CD4-positive, CD25-positive, alpha-beta regulatory T cell (primary cell): ENCODE data around the gene FXYD6. TPM values are rescaled to one million over a fixed set of nuclear protein-coding genes. Genes with fewer than 3 reads are reported as not detected.
A peak's percentile ranks its signal among the peaks of the same experiment; 100 is the strongest.

ENCODE experiments used
- ATAC-seq, 2 donors: fragments of 150-1000 bp; cut with Tn5 transposase; one replicate each; pipeline ENCODE4 v1.10.0; 2021; ENCODE audit warnings: low read depth in 2 of 2, moderate number of reproducible peaks in 2 of 2, moderate library complexity in 1 of 2
- DNase-seq, 3 donors: peaks; one replicate each; pipeline versions ENCODE4 v3.0.0 to v3.0.0-alpha.2; 2012 to 2022; ENCODE audit warnings: mixed read lengths in 1 of 3
- H3K27ac ChIP-seq: one replicate; pipeline ENCODE4 v1.7.0; 2013; ENCODE audit warnings: mild to moderate bottlenecking, low read length; ENCODE audit not compliant: insufficient read depth, poor library complexity, severe bottlenecking
- H3K27me3 ChIP-seq: one replicate; pipeline ENCODE4 v1.7.0; 2013; ENCODE audit warnings: low read length; ENCODE audit not compliant: control insufficient read depth, insufficient read depth
- H3K36me3 ChIP-seq: one replicate; pipeline ENCODE4 v1.7.0; 2013; ENCODE audit warnings: mild to moderate bottlenecking, low read length, moderate library complexity; ENCODE audit not compliant: control insufficient read depth, insufficient read depth
- H3K4me1 ChIP-seq: 2 replicates; pipeline ENCODE4 v1.7.0; 2013; ENCODE audit warnings: mild to moderate bottlenecking, low read length; ENCODE audit not compliant: insufficient read depth, control insufficient read depth, poor library complexity, severe bottlenecking
- H3K4me3 ChIP-seq: one replicate; pipeline ENCODE4 v1.7.0; 2013; ENCODE audit warnings: low read depth, mild to moderate bottlenecking, low read length, moderate library complexity
- H3K9me3 ChIP-seq, 2 experiments: 1 replicate in 1 of 2; 2 replicates in 1 of 2; pipeline ENCODE4 v1.7.0; 2013; ENCODE audit warnings: low read length in 2 of 2, mild to moderate bottlenecking in 1 of 2, moderate library complexity in 1 of 2; ENCODE audit not compliant: control insufficient read depth in 2 of 2
- H3K27ac Mint-ChIP-seq, 3 donors: one replicate each; pipeline ENCODE4 v1.8.0; 2020 to 2022; ENCODE audit warnings: mild to moderate bottlenecking in 3 of 3, mixed read lengths in 3 of 3, moderate library complexity in 2 of 3
- H3K27me3 Mint-ChIP-seq: one replicate; pipeline ENCODE4 v1.8.0; 2022; ENCODE audit warnings: mild to moderate bottlenecking, mixed read lengths
- H3K36me3 Mint-ChIP-seq: one replicate; pipeline ENCODE4 v1.8.0; 2020; ENCODE audit warnings: mixed read lengths
- H3K4me1 Mint-ChIP-seq, 4 donors: one replicate each; pipeline ENCODE4 v1.8.0; 2020 to 2022; ENCODE audit warnings: mixed read lengths in 4 of 4, mild to moderate bottlenecking in 1 of 4
- H3K4me3 Mint-ChIP-seq, 4 donors: one replicate each; pipeline ENCODE4 v1.8.0; 2020 to 2022; ENCODE audit warnings: mild to moderate bottlenecking in 4 of 4, mixed read lengths in 4 of 4, moderate library complexity in 3 of 4
- H3K9me3 Mint-ChIP-seq, 7 donors: one replicate each; pipeline ENCODE4 v1.8.0; 2020 to 2022; ENCODE audit warnings: mixed read lengths in 7 of 7, mild to moderate bottlenecking in 3 of 7, moderate library complexity in 2 of 7
- polyA plus RNA-seq, 4 donors: library from polyadenylated mRNA; unstranded; fragments of 300-500 nt; fragmentation: Illumina TruSeq; gene quantifications; one replicate each; pipeline ENCODE4 v1.2.3, GENCODE V29; 2021
- total RNA-seq: library from RNA; stranded (reverse); gene quantifications from one replicate; pipeline ENCODE4 v1.2.3, GENCODE V29; 2022

Gene FXYD6
- total and polyA plus RNA-seq, 5 donors from 2014 or later: not detected

DNA sequence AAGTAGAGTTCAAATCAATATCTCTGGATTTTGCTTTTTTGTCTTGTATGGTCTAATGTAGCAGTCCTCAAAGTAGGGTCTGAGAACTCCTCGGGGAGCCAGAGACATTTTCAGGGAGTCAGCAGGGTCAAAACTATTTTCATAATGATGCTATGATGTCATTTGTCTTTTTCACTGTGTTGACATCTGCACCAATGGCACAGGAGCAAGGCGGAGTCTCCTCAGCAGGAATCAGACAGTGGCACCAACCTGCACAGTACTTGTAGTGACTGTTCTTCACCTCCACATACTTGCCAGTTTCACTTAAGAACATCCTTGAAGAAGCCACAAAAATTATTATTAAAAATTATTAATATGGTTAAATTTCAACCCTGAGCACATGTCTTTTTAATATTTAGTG, 14.9 kb upstream of the FXYD6 start:
- Mint-ChIP-seq H3K9me3 (peaks cover 0 to 14% (median 7%) of the 10 kb centered on the region in 7 donors), H3K36me3 (no peaks in the 10 kb centered on the region), H3K4me3 (no peak overlapping the region), H3K4me1 (peaks cover 0 to 5% (median 0%) of the 10 kb centered on the region in 4 donors), H3K27ac (no peak overlapping the region), H3K27me3 (peaks cover 49% of the 10 kb centered on the region)
- no peak for ATAC-seq
- no peaks in the 10 kb centered on the region for H3K4me1 ChIP-seq
- H3K27me3 ChIP-seq: peaks cover 3% of the 10 kb centered on the region
- no peak overlapping the region for H3K4me3 ChIP-seq
- DNase-seq: no peak
- no peaks in the 10 kb centered on the region for H3K36me3 ChIP-seq
- H3K9me3 ChIP-seq: no peaks in the 10 kb centered on the region
- H3K27ac ChIP-seq: no peak overlapping the region

DNA sequence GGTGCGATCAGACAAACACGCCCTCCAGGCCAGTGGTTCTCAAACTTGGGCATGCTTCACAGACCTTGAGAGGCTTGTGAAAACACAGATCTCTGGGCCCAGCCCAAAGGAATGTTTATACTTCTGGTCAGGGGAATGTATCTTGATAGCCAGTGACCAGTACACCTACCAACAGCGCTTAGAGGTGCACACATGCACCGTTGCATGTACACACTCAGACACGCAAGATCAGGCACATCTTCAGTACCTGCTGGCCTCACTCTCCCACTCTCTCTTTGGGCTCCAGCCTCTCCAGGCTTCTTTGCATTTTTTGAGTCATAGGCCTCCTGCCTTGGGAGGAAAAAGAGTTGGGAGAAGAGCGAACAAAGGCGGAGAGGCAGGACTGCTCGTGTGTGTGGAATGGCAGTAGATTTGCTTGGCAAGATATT, 11.7 kb upstream of the FXYD6 start:
- H3K36me3 Mint-ChIP-seq: no peaks in the 10 kb centered on the region
- H3K27ac Mint-ChIP-seq: no peak overlapping the region
- DNase-seq: no peak
- peaks cover 44% of the 10 kb centered on the region for H3K27me3 Mint-ChIP-seq
- Histone ChIP-seq H3K36me3 (no peaks in the 10 kb centered on the region), H3K9me3 (no peaks in the 10 kb centered on the region), H3K4me3 (no peak overlapping the region), H3K27me3 (no peaks in the 10 kb centered on the region), H3K4me1 (no peaks in the 10 kb centered on the region), H3K27ac (no peak overlapping the region)
- peaks cover 0 to 5% (median 0%) of the 10 kb centered on the region in 4 donors for H3K4me1 Mint-ChIP-seq
- ATAC-seq: no peak
- H3K9me3 Mint-ChIP-seq: peaks cover 0 to 14% (median 6%) of the 10 kb centered on the region in 7 donors
- H3K4me3 Mint-ChIP-seq: no peak overlapping the region

DNA sequence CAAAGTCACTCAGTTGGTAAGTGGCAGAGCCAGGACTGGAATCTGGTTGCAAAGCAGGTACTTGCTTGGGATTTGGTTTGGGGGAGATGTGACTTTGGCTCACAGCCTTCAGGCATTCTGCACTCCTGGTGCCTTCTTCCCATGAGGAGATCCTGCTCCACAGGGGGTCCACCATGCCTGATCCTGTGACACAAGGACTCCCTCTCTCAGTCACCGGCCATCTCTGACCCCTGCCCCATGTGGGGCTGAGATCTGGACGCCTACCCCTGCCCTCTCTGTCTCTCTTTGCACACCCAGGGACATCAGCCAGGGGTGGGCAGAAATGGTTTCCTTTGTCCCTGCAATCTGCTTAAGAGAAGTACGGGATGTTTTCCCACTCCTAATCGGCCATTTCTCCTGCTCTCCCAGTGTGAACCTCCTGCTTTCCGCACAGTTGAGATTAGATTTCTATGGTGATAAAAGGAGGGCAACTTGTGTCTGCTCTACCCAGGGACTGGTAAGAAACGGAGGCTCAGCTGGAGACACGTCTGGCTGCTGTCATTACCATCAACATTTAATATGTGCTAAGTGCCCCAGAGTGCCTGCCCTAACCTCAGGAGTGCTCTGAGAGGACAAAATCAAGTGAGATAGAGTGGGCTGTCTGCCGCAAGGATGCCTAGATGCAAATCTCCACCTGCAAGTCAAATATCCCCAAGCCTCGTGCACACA, 11.1 kb upstream of the FXYD6 start:
- peaks cover 39% of the 10 kb centered on the region for H3K27me3 Mint-ChIP-seq
- peaks cover 0 to 11% (median 2%) of the 10 kb centered on the region in 7 donors for H3K9me3 Mint-ChIP-seq
- ATAC-seq: no peak
- H3K27ac Mint-ChIP-seq: no peak overlapping the region
- H3K4me1 Mint-ChIP-seq: peaks cover 0 to under 1% (median 0%) of the 10 kb centered on the region in 4 donors
- DNase-seq: no peak
- no peaks in the 10 kb centered on the region for H3K36me3 ChIP-seq
- no peak overlapping the region for H3K4me3 ChIP-seq
- no peaks in the 10 kb centered on the region for H3K9me3 ChIP-seq
- H3K4me1 ChIP-seq: no peaks in the 10 kb centered on the region
- H3K27ac ChIP-seq: no peak overlapping the region
- H3K36me3 Mint-ChIP-seq: no peaks in the 10 kb centered on the region
- no peak overlapping the region for H3K4me3 Mint-ChIP-seq
- H3K27me3 ChIP-seq: no peaks in the 10 kb centered on the region

DNA sequence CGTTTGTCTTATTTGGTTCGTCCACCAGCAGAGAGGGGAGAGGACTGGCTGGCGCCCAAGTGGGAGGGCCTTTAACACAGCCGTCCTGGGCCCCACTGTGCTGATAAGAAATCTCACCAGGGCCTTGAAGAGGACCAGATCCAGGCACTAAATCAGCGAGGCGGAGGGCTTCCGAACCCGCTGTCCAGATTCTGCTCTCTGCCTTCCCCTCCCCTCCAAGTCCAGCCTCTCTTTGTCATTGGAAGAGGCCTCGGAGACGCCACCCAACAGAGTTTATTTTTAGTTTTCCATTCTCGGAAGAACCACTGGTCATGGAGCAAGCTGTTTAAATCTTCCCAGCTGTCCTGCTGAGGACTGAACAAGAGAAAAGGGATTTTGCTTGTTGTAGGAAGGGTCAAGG, 9.3 kb upstream of the FXYD6 start:
- Histone ChIP-seq H3K27me3 (peaks cover 5% of the 10 kb centered on the region), H3K9me3 (no peaks in the 10 kb centered on the region), H3K4me3 (no peak overlapping the region), H3K36me3 (no peaks in the 10 kb centered on the region), H3K4me1 (no peaks in the 10 kb centered on the region), H3K27ac (no peak overlapping the region)
- ATAC-seq (no peak), DNase-seq (no peak)
- Mint-ChIP-seq H3K9me3 (peaks cover 0 to 6% (median 2%) of the 10 kb centered on the region in 7 donors), H3K27me3 (peaks cover 50% of the 10 kb centered on the region), H3K4me3 (no peak overlapping the region), H3K27ac (no peak overlapping the region), H3K4me1 (no peaks in the 10 kb centered on the region), H3K36me3 (no peaks in the 10 kb centered on the region)

DNA sequence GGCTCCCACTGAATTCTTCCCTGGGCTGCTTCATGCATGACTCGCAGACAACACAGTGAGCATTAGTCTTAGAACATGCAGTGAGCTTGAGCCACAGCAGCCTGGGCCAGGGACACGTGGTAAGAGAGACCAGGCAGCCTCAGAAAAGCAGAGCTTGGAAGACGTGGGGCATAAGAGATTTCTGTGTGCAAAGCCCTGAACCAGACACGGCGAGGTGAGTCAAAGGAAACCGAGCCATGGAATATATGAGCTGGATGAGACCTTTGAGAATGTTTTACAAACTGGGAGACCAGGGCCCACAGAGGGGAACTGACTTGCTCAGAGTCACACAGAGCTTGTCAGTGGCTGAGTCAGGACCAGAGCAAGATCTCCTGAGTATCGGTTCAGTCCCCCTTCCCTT, 8.5 kb upstream of the FXYD6 start:
- H3K9me3 ChIP-seq: no peaks in the 10 kb centered on the region
- H3K27me3 ChIP-seq: peaks cover 5% of the 10 kb centered on the region
- H3K36me3 ChIP-seq: no peaks in the 10 kb centered on the region
- H3K4me1 Mint-ChIP-seq: no peaks in the 10 kb centered on the region
- H3K27ac ChIP-seq: no peak overlapping the region
- no peak overlapping the region for H3K4me3 Mint-ChIP-seq
- DNase-seq (no peak), ATAC-seq (no peak)
- H3K4me3 ChIP-seq: no peak overlapping the region
- H3K27me3 Mint-ChIP-seq: peaks cover 58% of the 10 kb centered on the region
- H3K27ac Mint-ChIP-seq: no peak overlapping the region
- H3K9me3 Mint-ChIP-seq: peaks cover 0 to 5% (median 2%) of the 10 kb centered on the region in 7 donors
- no peaks in the 10 kb centered on the region for H3K36me3 Mint-ChIP-seq
- no peaks in the 10 kb centered on the region for H3K4me1 ChIP-seq

DNA sequence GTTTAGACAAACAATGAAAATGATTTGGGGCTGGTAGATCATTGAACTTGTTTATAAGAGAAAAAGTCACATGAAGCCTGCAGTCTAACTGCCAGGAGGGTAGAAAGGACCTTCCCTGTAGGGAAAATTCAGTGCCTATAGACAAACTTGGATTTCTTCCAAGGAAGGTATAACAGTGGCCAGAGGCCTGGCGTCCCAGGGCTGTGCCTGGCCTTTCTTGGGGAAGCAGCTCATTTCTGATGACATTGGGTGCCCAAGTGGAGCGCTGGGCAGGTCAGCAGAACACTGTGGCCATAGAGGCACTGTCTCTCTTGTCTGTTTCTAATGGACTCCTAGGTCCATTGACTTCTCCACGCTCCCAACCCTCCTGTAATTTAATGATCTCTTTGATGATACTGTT, 6.6 kb upstream of the FXYD6 start:
- H3K36me3 Mint-ChIP-seq: no peaks in the 10 kb centered on the region

DNA sequence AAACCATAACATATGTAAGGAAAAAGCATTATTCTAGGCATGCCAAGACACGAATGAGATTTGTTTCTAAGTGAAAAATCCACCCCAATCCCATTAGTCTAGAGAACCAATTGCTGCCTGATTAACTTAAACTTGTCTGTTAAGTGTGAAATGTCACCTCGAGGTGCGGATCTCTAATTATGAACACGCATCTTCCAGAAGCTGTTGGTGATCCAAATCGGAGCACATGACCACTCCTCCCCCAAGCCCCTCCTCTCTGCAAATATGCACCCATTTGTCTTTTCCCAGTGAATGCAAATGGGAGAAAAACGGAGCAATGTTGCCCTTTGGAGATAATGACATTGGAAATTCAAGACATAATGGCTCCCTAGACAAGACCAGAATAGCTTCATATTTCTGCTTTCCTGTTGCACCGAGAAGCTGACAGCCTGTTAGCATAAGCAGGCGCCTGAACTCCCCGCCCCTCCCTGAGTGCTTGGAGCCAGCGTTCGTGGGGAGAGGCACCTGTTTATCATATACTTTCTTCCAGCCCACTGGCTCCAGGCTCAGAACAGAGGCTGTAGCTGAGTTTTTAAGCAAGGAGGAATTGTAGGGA, 6.0 kb upstream of the FXYD6 start:
- Mint-ChIP-seq H3K36me3 (no peaks in the 10 kb centered on the region), H3K27me3 (peaks cover 67% of the 10 kb centered on the region), H3K4me3 (no peak overlapping the region), H3K4me1 (peaks cover 0 to 4% (median 0%) of the 10 kb centered on the region in 4 donors), H3K27ac (no peak overlapping the region), H3K9me3 (no peaks in the 10 kb centered on the region)
- DNase-seq (no peak), ATAC-seq (no peak)
- Histone ChIP-seq H3K36me3 (no peaks in the 10 kb centered on the region), H3K4me3 (no peak overlapping the region), H3K9me3 (no peaks in the 10 kb centered on the region), H3K27ac (no peak overlapping the region), H3K27me3 (peaks cover 17% of the 10 kb centered on the region), H3K4me1 (no peaks in the 10 kb centered on the region)

More for the DNA sequence above, 6.6 kb upstream of the FXYD6 start:
- no peak for DNase-seq
- H3K9me3 ChIP-seq: no peaks in the 10 kb centered on the region
- Mint-ChIP-seq H3K9me3 (no peaks in the 10 kb centered on the region), H3K4me1 (peaks cover 0 to 1% (median 0%) of the 10 kb centered on the region in 4 donors), H3K27me3 (peaks cover 67% of the 10 kb centered on the region), H3K27ac (no peak overlapping the region), H3K4me3 (no peak overlapping the region)
- no peaks in the 10 kb centered on the region for H3K36me3 ChIP-seq
- H3K27ac ChIP-seq: no peak overlapping the region
- peaks cover 14% of the 10 kb centered on the region for H3K27me3 ChIP-seq
- H3K4me1 ChIP-seq: no peaks in the 10 kb centered on the region
- no peak for ATAC-seq
- H3K4me3 ChIP-seq: no peak overlapping the region

DNA sequence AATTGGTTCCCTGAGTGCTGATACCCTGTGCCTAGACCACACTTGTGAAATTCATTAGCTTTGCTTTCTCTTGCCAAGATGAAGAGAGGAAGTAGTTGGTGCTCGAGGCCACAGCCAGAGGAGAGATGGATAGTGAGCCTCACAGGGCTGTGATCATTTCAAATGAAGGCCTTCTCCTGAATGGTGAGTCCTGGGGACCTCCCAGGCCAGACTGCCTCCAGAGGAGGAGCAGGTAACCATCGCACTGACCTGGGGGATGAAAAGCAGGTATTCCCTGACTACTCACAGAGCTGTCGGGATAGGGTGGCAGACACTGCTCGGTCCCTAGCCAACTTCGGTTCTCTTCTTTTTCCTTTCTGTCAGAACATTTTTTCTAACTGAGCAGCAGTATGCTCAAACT, 4.8 kb upstream of the FXYD6 start:
- H3K27me3 ChIP-seq: peaks cover 23% of the 10 kb centered on the region
- H3K9me3 Mint-ChIP-seq: no peaks in the 10 kb centered on the region
- H3K27ac Mint-ChIP-seq: peak overlapping the region in 1 of 3 donors; percentile 19
- H3K4me1 Mint-ChIP-seq: peaks cover 0 to 12% (median 4%) of the 10 kb centered on the region in 4 donors
- no peak overlapping the region for H3K27ac ChIP-seq
- H3K4me3 ChIP-seq: no peak overlapping the region
- no peaks in the 10 kb centered on the region for H3K36me3 ChIP-seq
- no peak for ATAC-seq
- H3K27me3 Mint-ChIP-seq: peaks cover 78% of the 10 kb centered on the region
- no peaks in the 10 kb centered on the region for H3K36me3 Mint-ChIP-seq
- peaks cover 8% of the 10 kb centered on the region for H3K4me1 ChIP-seq
- DNase-seq: no peak
- no peaks in the 10 kb centered on the region for H3K9me3 ChIP-seq
- no peak overlapping the region for H3K4me3 Mint-ChIP-seq
